ENCODE measurements around the gene NRXN3.
"Not testable (repeated sequence)": the region's sequence is repeated elsewhere in the genome, so short reads cannot be mapped to it uniquely, and the experiment has no call there.

Gene NRXN3

GRCh38 chr14:79011920-79012204, 841.7 kb downstream of the NRXN3 start:
- peak; percentile 79 for DNase-seq (ENCODE audit: low read depth)

- DNase-seq (ENCODE audit: low read depth): peak; percentile 88
These were observed 846.8 kb downstream of the NRXN3 start for GRCh38 chr14:79016828-79017505.

- no peak for DNase-seq (ENCODE audit: low read depth)
These were observed 847.4 kb downstream of the NRXN3 start for GRCh38 chr14:79017561-79017960.

GRCh38 chr14:79018836-79019235, 848.7 kb downstream of the NRXN3 start:
- DNase-seq (ENCODE audit: low read depth): peak; percentile 76

- DNase-seq (ENCODE audit: low read depth): not testable (repeated sequence)
These were observed 849.7 kb downstream of the NRXN3 start for GRCh38 chr14:79019898-79020297.

GRCh38 chr14:79021766-79022165, 851.6 kb downstream of the NRXN3 start:
- no peak for DNase-seq (ENCODE audit: low read depth)

GRCh38 chr14:79027138-79027537, 857.0 kb downstream of the NRXN3 start:
- DNase-seq (ENCODE audit: low read depth): no peak

GRCh38 chr14:79028281-79028680, 858.1 kb downstream of the NRXN3 start:
- DNase-seq (ENCODE audit: low read depth): no peak

- no peak for DNase-seq (ENCODE audit: low read depth)
These were observed 866.3 kb downstream of the NRXN3 start for GRCh38 chr14:79036441-79036840.

GRCh38 chr14:79037106-79037505, 866.9 kb downstream of the NRXN3 start:
- no peak for DNase-seq (ENCODE audit: low read depth)

GRCh38 chr14:79037593-79037992, 867.4 kb downstream of the NRXN3 start:
- no peak for DNase-seq (ENCODE audit: low read depth)

GRCh38 chr14:79040790-79041189, 870.6 kb downstream of the NRXN3 start:
- DNase-seq (ENCODE audit: low read depth): no peak

- DNase-seq (ENCODE audit: low read depth): no peak
These were observed 873.2 kb downstream of the NRXN3 start for GRCh38 chr14:79043194-79043889.

- peak; percentile 98 for DNase-seq (ENCODE audit: low read depth)
These were observed 874.9 kb downstream of the NRXN3 start for GRCh38 chr14:79044894-79045624.

- DNase-seq (ENCODE audit: low read depth): peak; percentile 2
These were observed 880.9 kb downstream of the NRXN3 start for GRCh38 chr14:79050787-79051727.

GRCh38 chr14:79051742-79052141, 881.6 kb downstream of the NRXN3 start:
- DNase-seq (ENCODE audit: low read depth): no peak

GRCh38 chr14:79056879-79057278, 886.7 kb downstream of the NRXN3 start:
- DNase-seq (ENCODE audit: low read depth): peak; percentile 53

GRCh38 chr14:79057333-79057732, 887.2 kb downstream of the NRXN3 start:
- peak; percentile 10 for DNase-seq (ENCODE audit: low read depth)

- DNase-seq (ENCODE audit: low read depth): no peak
These were observed 892.1 kb downstream of the NRXN3 start for GRCh38 chr14:79062226-79062625.

GRCh38 chr14:79064214-79064613, 894.0 kb downstream of the NRXN3 start:
- DNase-seq (ENCODE audit: low read depth): no peak

GRCh38 chr14:79074510-79074909, 904.3 kb downstream of the NRXN3 start:
- no peak for DNase-seq (ENCODE audit: low read depth)

GRCh38 chr14:79076428-79076827, 906.3 kb downstream of the NRXN3 start:
- DNase-seq (ENCODE audit: low read depth): no peak
